ENCODE results near the gene OPCML.

Gene OPCML

GRCh38 chr11:133361689-133361994, 170.7 kb downstream of the OPCML start:
- H3K4me1 ChIP-seq (ENCODE audit: control insufficient read depth, low read length), result no peaks in the 10 kb centered on the region

GRCh38 chr11:133360860-133361688, 171.2 kb downstream of the OPCML start:
- H3K36me3 ChIP-seq (ENCODE audit: control insufficient read depth, low read length), result no peaks in the 10 kb centered on the region
- no peaks in the 10 kb centered on the region for H3K27me3 ChIP-seq (ENCODE audit: control insufficient read depth, low read length)
- no peaks in the 10 kb centered on the region for H3K9me2 ChIP-seq (replicated peaks; ENCODE audit: control insufficient read depth, low read length)
- 0 out of 2 replicates have a peak, but pooled peaks cover 4% of the 10 kb centered on the region for H3K9me3 ChIP-seq (ENCODE audit: control insufficient read depth, insufficient read depth, low read length)
- H3K4me3 ChIP-seq (ENCODE audit: low read length), result no peak overlapping the region
- no peaks in the 10 kb centered on the region for H3K4me1 ChIP-seq (ENCODE audit: control insufficient read depth, low read length)
- H3F3A ChIP-seq (ENCODE audit: control insufficient read depth, insufficient read depth), result no peaks in the 10 kb centered on the region
- H3K27ac ChIP-seq (ENCODE audit: low read depth, low read length), result no peak overlapping the region
- no peaks in the 10 kb centered on the region for H3K79me2 ChIP-seq (ENCODE audit: control insufficient read depth, low read length)
- H3K4me2 ChIP-seq (ENCODE audit: low read length), result no peak overlapping the region
- no peaks in the 10 kb centered on the region for H4K20me1 ChIP-seq (ENCODE audit: control insufficient read depth, insufficient read depth, low read depth, low read length)
- TF ChIP-seq EZH2phosphoT487 (IDR thresholded peaks at IDR 0.05; ENCODE audit: borderline replicate concordance, low read length) (no peak), CTCF (IDR thresholded peaks at IDR 0.05; ENCODE audit: low read depth, low read length, poor library complexity, severe bottlenecking) (no peak)

More at GRCh38 chr11:133361689-133361994, 170.7 kb downstream of the OPCML start:
- Histone ChIP-seq H3K27ac (ENCODE audit: low read depth, low read length) (no peak overlapping the region), H3K27me3 (ENCODE audit: control insufficient read depth, low read length) (no peaks in the 10 kb centered on the region), H3K36me3 (ENCODE audit: control insufficient read depth, low read length) (no peaks in the 10 kb centered on the region), H3F3A (ENCODE audit: control insufficient read depth, insufficient read depth) (no peaks in the 10 kb centered on the region), H3K4me2 (ENCODE audit: low read length) (no peak overlapping the region), H3K9me2 (replicated peaks; ENCODE audit: control insufficient read depth, low read length) (no peaks in the 10 kb centered on the region), H3K9me3 (ENCODE audit: control insufficient read depth, insufficient read depth, low read length) (0 out of 2 replicates have a peak, but pooled peaks cover 4% of the 10 kb centered on the region), H4K20me1 (ENCODE audit: control insufficient read depth, insufficient read depth, low read depth, low read length) (no peaks in the 10 kb centered on the region), H3K79me2 (ENCODE audit: control insufficient read depth, low read length) (no peaks in the 10 kb centered on the region), H3K4me3 (ENCODE audit: low read length) (no peak overlapping the region)
- no peak for TF ChIP-seq CTCF (IDR thresholded peaks at IDR 0.05; ENCODE audit: low read depth, low read length, poor library complexity, severe bottlenecking)
- no peak for TF ChIP-seq EZH2phosphoT487 (IDR thresholded peaks at IDR 0.05; ENCODE audit: borderline replicate concordance, low read length)

GRCh38 chr11:133355095-133355494, 177.2 kb downstream of the OPCML start:
- no peaks in the 10 kb centered on the region for H3K27me3 ChIP-seq (ENCODE audit: control insufficient read depth, low read length)
- TF ChIP-seq EZH2phosphoT487 (IDR thresholded peaks at IDR 0.05; ENCODE audit: borderline replicate concordance, low read length) (no peak), CTCF (IDR thresholded peaks at IDR 0.05; ENCODE audit: low read depth, low read length, poor library complexity, severe bottlenecking) (no peak)
- H3K4me3 ChIP-seq (ENCODE audit: low read length), result no peak overlapping the region

More at GRCh38 chr11:133355095-133355494, 177.2 kb downstream of the OPCML start:
- H3K27ac ChIP-seq (ENCODE audit: low read depth, low read length), result no peak overlapping the region
- H4K20me1 ChIP-seq (ENCODE audit: control insufficient read depth, insufficient read depth, low read depth, low read length), result no peaks in the 10 kb centered on the region
- peaks cover 4% of the 10 kb centered on the region; the same call in 1 of the 2 replicates for H3K9me3 ChIP-seq (ENCODE audit: control insufficient read depth, insufficient read depth, low read length)
- H3F3A ChIP-seq (ENCODE audit: control insufficient read depth, insufficient read depth), result no peaks in the 10 kb centered on the region
- H3K9me2 ChIP-seq (replicated peaks; ENCODE audit: control insufficient read depth, low read length), result no peaks in the 10 kb centered on the region
- H3K4me2 ChIP-seq (ENCODE audit: low read length), result no peak overlapping the region
- no peaks in the 10 kb centered on the region for H3K79me2 ChIP-seq (ENCODE audit: control insufficient read depth, low read length)
- no peaks in the 10 kb centered on the region for H3K4me1 ChIP-seq (ENCODE audit: control insufficient read depth, low read length)
- no peaks in the 10 kb centered on the region for H3K36me3 ChIP-seq (ENCODE audit: control insufficient read depth, low read length)

Measured in DOHH2 (cell line).